Measurements from ENCODE around the gene RSPH1.
A peak's percentile ranks its signal among the peaks of the same experiment; 100 is the strongest.

RSPH1 gene

GRCh38 chr21:42542196-42542595, 46.2 kb upstream of the RSPH1 start:
- no peak for DNase-seq (ENCODE audit: low read depth)
- TF ChIP-seq, protein P1, sequence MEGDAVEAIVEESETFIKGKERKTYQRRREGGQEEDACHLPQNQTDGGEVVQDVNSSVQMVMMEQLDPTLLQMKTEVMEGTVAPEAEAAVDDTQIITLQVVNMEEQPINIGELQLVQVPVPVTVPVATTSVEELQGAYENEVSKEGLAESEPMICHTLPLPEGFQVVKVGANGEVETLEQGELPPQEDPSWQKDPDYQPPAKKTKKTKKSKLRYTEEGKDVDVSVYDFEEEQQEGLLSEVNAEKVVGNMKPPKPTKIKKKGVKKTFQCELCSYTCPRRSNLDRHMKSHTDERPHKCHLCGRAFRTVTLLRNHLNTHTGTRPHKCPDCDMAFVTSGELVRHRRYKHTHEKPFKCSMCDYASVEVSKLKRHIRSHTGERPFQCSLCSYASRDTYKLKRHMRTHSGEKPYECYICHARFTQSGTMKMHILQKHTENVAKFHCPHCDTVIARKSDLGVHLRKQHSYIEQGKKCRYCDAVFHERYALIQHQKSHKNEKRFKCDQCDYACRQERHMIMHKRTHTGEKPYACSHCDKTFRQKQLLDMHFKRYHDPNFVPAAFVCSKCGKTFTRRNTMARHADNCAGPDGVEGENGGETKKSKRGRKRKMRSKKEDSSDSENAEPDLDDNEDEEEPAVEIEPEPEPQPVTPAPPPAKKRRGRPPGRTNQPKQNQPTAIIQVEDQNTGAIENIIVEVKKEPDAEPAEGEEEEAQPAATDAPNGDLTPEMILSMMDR (IDR thresholded peaks at IDR 0.05; ENCODE audit: low read depth, low read length, missing control alignments) = no peak
- H3K4me3 ChIP-seq (ENCODE audit: low read depth, low read length) = no peak overlapping the region

DNA sequence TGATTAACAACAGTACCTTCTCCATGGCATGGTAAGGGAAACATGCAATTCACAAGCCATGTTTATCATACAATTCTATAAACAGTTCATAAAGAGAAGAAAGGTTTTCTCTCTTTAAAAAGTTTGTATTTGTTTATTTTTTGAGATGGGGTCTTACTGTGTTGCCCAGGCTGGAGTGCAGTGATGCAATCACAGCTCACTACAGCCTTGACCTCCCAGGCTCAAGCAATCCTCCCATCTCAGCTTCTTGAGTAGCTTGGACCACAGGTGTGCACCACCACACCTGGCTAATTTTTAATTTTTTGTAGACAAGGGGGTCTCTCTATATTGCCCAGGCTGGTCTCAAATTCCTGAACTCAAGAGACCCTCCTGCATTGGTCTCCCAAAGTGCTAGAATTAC, 45.6 kb upstream of the RSPH1 start:
- no peak overlapping the region for H3K4me3 ChIP-seq (ENCODE audit: low read depth, low read length)
- TF ChIP-seq, protein P1 (IDR thresholded peaks at IDR 0.05; ENCODE audit: low read depth, low read length, missing control alignments) = no peak
- no peak for DNase-seq (ENCODE audit: low read depth)

GRCh38 chr21:42541174-42541573, 45.1 kb upstream of the RSPH1 start:
- TF ChIP-seq, protein P1 (IDR thresholded peaks at IDR 0.05; ENCODE audit: low read depth, low read length, missing control alignments) = no peak
- no peak overlapping the region for H3K4me3 ChIP-seq (ENCODE audit: low read depth, low read length)
- no peak for DNase-seq (ENCODE audit: low read depth)

DNA sequence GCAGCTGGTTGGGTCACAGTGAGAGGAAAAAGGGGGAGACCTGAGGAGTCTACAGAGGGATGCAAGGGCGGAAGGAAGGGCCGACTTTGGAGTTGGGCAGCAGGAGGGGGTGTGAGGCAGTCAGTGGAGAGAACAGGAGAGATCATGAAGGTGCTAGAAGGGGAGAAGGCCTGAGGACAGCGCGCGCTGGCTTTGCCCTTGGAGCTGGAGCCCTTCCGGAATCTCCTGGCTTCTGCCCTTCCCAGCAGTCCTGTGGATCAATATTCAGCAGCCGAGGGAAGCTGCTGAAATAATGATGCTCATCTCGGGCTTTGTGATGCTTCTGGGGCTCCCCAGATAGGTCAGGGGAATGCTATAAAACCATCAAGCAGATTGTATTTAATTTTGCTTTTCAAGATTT, 44.4 kb upstream of the RSPH1 start:
- TF ChIP-seq, protein P1 (IDR thresholded peaks at IDR 0.05; ENCODE audit: low read depth, low read length, missing control alignments) = no peak
- H3K4me3 ChIP-seq (ENCODE audit: low read depth, low read length) = no peak overlapping the region
- DNase-seq (ENCODE audit: low read depth) = no peak

- H3K4me3 ChIP-seq (ENCODE audit: low read depth, low read length) = no peak overlapping the region
- DNase-seq (ENCODE audit: low read depth) = no peak
- TF ChIP-seq, protein P1 (IDR thresholded peaks at IDR 0.05; ENCODE audit: low read depth, low read length, missing control alignments) = peak; percentile 13
Observed at GRCh38 chr21:42539931-42540343, 43.9 kb upstream of the RSPH1 start.

DNA sequence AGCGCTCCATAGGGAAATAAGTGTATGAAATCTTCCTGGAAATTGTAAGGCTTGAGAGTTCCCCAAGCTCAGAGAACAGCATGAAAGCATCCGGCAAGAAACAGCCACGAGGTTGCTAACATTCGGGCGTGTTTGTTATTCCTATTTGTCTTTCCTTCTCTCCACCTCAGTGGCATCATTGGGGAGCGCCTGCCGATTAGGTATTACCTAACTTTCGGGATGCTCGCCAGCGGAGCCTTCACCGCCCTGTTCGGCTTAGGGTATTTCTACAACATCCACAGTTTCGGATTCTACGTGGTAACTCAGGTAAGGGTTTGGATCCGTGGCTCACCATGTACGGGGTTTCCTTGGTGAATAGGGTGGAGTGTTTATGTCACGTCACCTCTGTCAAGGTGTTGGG, 43.3 kb upstream of the RSPH1 start:
- no peak overlapping the region for H3K4me3 ChIP-seq (ENCODE audit: low read depth, low read length)
- TF ChIP-seq, protein P1 (IDR thresholded peaks at IDR 0.05; ENCODE audit: low read depth, low read length, missing control alignments) = no peak
- DNase-seq (ENCODE audit: low read depth) = no peak

DNA sequence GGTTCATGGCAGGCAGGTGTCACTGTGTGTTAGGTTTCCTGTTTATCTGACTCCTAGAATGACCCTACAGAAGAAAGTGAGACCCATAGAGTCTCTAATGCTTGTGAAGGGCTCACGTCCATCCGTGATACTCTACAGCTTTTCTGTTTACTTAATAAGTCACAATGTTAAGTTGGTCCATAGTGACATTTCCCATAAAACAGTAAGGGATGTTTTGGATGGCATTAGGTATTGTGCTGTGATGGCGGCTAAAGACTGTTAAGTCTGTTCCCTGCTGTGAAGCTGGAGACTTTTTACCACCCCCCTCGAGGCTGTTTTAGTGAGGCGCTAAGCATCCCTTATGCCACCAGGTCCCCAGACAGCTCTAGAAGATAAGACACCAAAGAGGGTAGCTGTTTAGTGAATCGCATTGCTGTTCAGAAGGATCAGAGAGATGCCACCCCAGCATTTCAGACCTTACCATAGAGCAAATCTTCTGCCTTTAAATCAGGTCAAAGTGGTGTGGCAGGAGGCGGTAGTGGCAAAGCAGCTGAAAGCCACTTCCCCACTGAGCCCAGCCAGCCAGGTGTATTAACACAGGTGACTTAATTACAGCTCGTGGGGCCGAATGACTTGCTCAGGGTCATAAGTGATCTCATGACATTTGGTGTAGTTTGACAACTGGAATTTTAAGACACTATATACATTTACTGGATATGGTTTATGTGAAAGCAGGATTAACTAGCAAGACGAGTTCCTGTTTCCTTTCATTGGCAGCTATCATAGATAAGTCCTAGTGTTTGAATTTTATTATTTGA, 42.7 kb upstream of the RSPH1 start:
- DNase-seq (ENCODE audit: low read depth) = no peak
- H3K4me3 ChIP-seq (ENCODE audit: low read depth, low read length) = no peak overlapping the region
- TF ChIP-seq, protein P1 (IDR thresholded peaks at IDR 0.05; ENCODE audit: low read depth, low read length, missing control alignments) = no peak

Measured in GM12864 (cell line).